GM18502 (cell line): Measurements from ENCODE around the gene PDE4B.
"Not testable (repeated sequence)": the region's sequence is repeated elsewhere in the genome, so short reads cannot be mapped to it uniquely, and the experiment has no call there.

ENCODE experiments used
- ATAC-seq: cut with Tn5 transposase; IDR thresholded peaks from one replicate; pipeline ENCODE4 v1.9.1; 2021; ENCODE audit warnings: mild to moderate bottlenecking; ENCODE audit not compliant: unreplicated experiment, poor library complexity

PDE4B gene

GRCh38 chr1:65985393-65986066, 192.8 kb downstream of the PDE4B start:
- no peak for ATAC-seq

GRCh38 chr1:65986146-65986545, 193.5 kb downstream of the PDE4B start:
- no peak for ATAC-seq

GRCh38 chr1:65990161-65990560, 197.5 kb downstream of the PDE4B start:
- ATAC-seq, result no peak

- ATAC-seq, result no peak
Observed at GRCh38 chr1:65991694-65992093, 199.0 kb downstream of the PDE4B start.

- no peak for ATAC-seq
Observed at GRCh38 chr1:65992165-65992821, 199.6 kb downstream of the PDE4B start.

GRCh38 chr1:65992831-65993271, 200.2 kb downstream of the PDE4B start:
- ATAC-seq, result no peak

- no peak for ATAC-seq
Observed at GRCh38 chr1:65994223-65994622, 201.5 kb downstream of the PDE4B start.

GRCh38 chr1:65995336-65995735, 202.6 kb downstream of the PDE4B start:
- no peak for ATAC-seq

- ATAC-seq, result no peak
Observed at GRCh38 chr1:65995928-65996327, 203.2 kb downstream of the PDE4B start.

- ATAC-seq, result no peak
Observed at GRCh38 chr1:65997693-65998092, 205.0 kb downstream of the PDE4B start.

- no peak for ATAC-seq
Observed at GRCh38 chr1:65998763-65999583, 206.3 kb downstream of the PDE4B start.

- ATAC-seq, result no peak
Observed at GRCh38 chr1:66000033-66000637, 207.4 kb downstream of the PDE4B start.

- no peak for ATAC-seq
Observed at GRCh38 chr1:66003690-66004089, 211.0 kb downstream of the PDE4B start.

- ATAC-seq, result not testable (repeated sequence)
Observed at GRCh38 chr1:66006534-66006933, 213.8 kb downstream of the PDE4B start.

- no peak for ATAC-seq
Observed at GRCh38 chr1:66012106-66012784, 219.6 kb downstream of the PDE4B start.

- no peak for ATAC-seq
Observed at GRCh38 chr1:66013371-66013770, 220.7 kb downstream of the PDE4B start.

GRCh38 chr1:66022904-66023620, 230.4 kb downstream of the PDE4B start:
- ATAC-seq, result no peak

- no peak for ATAC-seq
Observed at GRCh38 chr1:66025188-66025587, 232.5 kb downstream of the PDE4B start.

GRCh38 chr1:66028035-66028434, 235.3 kb downstream of the PDE4B start:
- ATAC-seq, result no peak

GRCh38 chr1:66033781-66034180, 241.1 kb downstream of the PDE4B start:
- no peak for ATAC-seq
